Hepatic stellate cell (primary cell): ENCODE results near the gene CACYBP.

Source experiments
- DNase-seq: peaks from one replicate; pipeline ENCODE4 v3.0.0; 2011; ENCODE audit warnings: low spot score

The CACYBP gene, protein sequence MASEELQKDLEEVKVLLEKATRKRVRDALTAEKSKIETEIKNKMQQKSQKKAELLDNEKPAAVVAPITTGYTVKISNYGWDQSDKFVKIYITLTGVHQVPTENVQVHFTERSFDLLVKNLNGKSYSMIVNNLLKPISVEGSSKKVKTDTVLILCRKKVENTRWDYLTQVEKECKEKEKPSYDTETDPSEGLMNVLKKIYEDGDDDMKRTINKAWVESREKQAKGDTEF

GRCh38 chr1:174999936-175000696 is at the start of gene CACYBP:
Gene CACYBP, plus strand, starts transcription at chr1:174999947. Its CDS starts 234 bp downstream, at chr1:175000181.
- DNase-seq, result no peak

- no peak for DNase-seq
These were observed 46.3 kb upstream of the CACYBP start for GRCh38 chr1:174953285-174954072.

GRCh38 chr1:174954073-174954460 is 45.7 kb upstream of the CACYBP start:
- no peak for DNase-seq

DNA sequence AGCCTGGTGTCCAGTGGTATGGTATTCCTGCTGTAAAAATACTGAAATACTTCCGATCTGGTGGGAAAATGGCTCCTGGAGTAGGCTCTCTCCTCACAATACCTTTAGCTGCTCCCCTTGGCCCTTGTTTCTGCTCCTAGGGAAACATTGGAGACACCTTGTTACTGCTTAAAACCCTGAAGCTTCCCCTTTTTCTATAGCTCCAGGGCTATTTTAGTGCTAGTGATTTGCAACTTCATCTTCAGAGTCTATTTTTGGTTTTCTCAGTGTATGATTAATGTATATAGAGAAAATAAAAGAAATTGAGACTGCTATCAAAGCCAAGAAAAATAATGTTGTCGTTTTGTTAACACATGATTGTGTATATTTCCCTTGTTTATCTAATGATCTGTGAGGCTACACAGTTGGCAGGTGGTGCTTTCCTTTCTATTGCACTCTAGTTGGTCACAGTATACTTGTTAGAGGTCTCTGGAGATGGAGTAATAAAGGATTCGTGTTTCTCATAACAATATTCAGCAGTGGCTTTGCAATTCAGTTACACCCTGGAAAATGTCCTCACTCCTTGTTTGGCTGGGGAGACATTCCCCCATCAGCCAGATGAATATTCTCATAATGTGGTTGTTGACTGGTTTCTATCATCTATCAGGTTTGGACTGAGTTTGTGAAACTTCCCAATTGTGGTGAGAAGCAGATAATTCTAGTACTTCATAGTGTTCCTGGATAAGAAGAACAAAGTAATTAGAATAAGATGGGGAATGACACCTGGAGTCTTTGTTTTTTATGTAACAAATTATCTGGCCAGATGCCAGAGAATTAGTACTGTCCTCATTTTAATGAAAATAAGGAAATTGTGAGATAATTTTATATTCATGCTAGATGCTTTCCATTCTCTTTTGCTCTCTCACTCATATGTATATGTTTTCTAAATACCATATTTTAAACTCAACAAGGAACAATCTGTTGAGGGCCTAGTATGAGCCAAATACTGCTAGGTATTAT is 44.8 kb upstream of the CACYBP start:
- DNase-seq, result no peak

GRCh38 chr1:174956086-174956485 is 43.7 kb upstream of the CACYBP start:
- no peak for DNase-seq

GRCh38 chr1:174956976-174957375 is 42.8 kb upstream of the CACYBP start:
- no peak for DNase-seq

DNA sequence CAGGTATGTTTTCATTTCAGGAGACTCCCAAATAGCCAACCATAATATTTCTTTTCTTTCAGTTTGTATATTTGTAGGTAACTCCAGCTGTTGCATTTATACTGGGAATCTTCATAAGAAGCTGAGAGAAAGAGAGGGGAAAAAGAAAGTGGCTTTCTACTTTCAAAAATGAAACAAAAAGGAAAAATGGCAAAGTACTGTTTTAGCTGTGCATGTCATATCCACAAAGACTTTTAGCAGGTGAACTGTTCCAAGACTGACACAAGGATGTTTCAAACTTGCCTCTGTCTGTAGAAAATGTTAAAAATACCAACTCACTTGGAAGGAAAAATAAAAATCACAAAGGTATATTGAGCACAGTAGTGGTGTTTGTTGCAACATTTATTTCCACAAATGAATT is 41.9 kb upstream of the CACYBP start:
- DNase-seq, result no peak

DNA sequence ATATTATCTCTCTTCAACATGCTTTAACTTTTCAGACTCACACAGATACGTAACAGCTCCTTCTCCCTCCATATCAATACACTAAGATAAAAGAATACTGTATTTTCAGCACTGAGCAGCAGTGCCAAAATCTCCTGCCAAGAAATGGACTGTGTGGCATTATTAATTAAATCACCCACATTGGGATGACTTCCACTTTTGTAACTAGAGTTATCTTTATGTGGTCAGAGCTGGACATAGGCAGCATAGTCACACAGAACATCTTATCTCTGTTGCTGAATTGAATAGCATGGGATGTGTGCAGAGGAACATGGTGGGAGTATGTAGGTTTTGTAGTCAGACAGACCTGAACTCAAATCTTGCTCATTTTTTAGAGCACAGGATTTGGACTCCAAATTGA is 41.4 kb upstream of the CACYBP start:
- DNase-seq, result no peak

DNA sequence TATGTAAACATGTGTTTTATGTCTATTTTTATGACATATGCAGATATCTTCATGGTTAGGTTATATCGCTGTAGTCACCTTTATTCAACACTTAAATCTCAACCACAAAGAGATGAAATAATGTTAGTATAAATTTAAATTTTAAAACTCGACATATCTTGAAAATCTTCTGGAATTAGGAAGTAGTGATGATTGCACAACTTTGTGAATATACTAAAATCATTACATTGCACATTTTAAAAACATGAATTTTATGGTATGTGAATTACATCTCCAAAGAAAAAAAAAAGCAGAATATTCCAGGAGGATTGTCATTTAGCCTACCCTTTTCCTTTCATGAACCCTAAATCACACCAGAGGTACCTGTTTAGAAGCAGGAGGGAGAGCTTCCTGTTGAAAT is 39.4 kb upstream of the CACYBP start:
- no peak for DNase-seq

- DNase-seq, result no peak
These were observed 36.1 kb upstream of the CACYBP start for GRCh38 chr1:174963529-174964125.

- DNase-seq, result no peak
These were observed 35.3 kb upstream of the CACYBP start for GRCh38 chr1:174964261-174964971.

DNA sequence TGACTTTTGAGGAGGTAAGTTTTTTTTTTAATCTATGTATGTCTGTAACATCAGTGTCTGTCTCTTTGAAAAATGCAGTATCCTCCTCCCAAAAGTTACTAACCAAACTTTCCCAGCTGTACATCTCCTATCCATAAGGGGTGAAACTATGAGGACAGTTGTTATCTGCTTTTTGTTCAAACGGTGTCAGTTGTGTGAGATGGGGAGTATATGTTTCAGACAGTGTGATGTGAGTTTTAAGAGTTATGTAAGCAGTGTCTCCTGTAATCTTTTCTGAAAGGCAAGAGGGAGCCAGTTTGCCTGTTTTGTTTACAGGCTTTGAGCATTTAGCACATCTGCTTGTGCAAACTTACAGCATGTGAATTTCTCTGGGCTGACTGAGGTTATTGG is 34.8 kb upstream of the CACYBP start:
- DNase-seq, result no peak

DNA sequence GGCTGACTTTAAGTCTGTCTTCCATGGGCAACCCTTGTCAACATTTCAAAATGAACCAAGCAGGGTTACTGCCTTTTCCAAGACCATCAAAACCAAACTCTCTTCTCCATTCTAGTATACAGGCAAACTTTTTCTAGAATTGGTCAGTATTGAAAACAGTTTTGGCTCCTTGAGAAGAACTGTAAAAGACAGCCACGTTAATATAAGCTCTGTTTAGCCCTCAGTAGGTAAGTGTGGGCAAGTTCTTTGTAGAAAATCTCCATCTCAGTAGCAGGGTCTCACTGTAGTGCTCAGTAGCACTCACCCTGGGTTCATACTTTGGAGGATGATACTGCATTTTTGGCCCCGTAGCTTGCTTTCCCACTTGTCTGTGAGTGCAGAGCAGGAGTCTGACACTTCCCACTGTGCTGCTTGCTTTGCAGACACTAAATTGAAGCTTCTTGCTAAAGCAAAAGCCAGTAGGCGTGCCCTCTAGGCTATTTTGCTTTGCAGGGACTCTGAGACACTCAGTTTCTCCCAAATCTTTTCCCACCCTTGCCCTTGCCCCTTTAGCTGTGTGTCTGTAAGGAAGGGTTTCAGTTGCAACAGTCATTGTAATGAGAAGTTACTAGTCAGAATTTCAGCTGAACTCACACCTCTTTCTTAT is 34.3 kb upstream of the CACYBP start:
- no peak for DNase-seq

- no peak for DNase-seq
These were observed 33.7 kb upstream of the CACYBP start for GRCh38 chr1:174966008-174966572.

GRCh38 chr1:174967845-174968705 is 31.7 kb upstream of the CACYBP start:
- no peak for DNase-seq

DNA sequence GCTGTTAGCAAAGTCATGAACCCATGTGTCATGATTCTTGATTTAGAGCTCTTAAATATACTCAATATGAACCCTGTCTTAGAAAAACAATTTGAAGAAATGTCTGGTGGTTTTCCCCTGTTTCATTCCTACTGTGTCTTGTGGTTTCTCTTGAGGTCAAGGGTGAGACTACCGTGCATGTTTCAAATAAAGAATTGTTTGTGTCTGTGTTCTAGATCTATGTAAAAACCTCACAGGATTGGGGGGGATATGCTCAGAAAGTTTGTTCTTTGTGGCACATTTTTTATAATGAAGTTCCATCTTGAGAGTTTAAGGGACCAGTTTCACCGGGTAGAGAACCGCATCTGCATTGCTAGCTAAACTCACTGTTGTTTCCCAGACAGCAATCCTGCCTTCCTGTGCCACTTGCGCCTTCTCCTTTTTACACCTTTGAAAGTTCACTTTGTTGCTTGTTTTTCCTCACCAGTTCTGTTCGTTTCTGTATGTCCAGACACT is 30.9 kb upstream of the CACYBP start:
- peak; percentile 14 for DNase-seq

DNA sequence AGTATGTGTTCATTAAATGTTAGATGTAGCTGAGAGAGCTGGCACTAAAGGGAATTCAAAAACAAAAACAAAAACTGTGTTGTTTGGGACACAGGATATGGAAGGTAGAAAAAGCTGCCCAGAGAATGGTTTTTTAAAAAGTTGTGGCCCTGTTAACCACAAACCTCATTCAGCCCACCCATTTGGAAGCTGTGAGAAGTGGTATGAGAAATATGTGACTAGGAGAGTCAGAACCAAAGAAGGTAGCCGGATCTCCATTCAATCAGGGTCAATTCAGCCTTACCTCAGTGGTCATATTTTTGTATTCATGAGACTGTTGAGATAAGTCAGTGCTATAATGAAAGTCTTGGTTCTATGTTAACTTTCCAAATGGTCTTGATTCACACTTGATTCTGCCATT is 29.8 kb upstream of the CACYBP start:
- DNase-seq, result no peak

DNA sequence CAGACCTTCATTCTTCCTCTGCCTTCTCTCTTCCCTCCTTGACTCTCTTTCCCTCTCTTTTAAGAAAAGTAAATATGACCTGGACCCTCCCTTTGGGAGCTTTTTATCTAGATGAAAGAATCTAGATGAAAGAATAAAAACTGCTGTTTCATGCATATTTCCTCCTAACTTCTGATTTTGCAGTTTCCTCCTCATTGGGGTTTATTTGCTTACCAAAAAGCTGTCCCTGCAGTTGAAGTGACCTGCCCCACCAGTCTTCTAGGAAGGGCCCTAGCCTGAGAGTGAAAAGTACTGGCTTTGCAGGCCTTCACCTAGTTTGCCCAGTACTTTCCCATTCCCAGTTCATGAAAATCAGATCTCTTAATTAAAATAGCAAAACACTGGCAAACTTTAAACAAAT is 28.3 kb upstream of the CACYBP start:
- DNase-seq, result no peak

DNA sequence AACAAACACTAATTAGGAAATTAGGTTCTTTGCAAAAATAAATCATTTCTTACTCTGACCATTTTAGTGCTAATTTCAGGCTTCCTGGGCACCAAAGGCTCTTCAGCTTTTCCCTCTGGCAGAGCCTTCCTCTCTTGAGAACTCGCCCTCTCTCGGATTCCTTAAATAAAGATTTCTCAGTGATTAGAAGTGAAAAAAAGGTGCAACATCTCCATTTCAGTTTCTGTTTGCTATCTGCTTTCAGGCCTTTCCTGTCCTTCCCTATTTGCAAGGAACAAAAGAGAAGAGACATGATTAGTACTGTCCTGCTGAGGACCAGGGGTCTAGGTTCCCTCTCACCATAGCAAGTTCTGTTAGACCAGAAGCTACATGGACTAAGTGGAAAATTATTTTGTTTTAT is 27.8 kb upstream of the CACYBP start:
- no peak for DNase-seq
